Fibroblast of villous mesenchyme (primary cell): ENCODE measurements around the gene MTFP1. TPM values are rescaled to one million over a fixed set of nuclear protein-coding genes. Genes with fewer than 3 reads are reported as not detected.

Experiments
- DNase-seq: peaks from one replicate; pipeline ENCODE4 v3.0.0-alpha.2; 2010; ENCODE audit warnings: low read depth
- H3K4me3 ChIP-seq: 2 replicates; pipeline ENCODE4 v1.5.1; 2011; ENCODE audit warnings: low read depth, mild to moderate bottlenecking, low read length
- CTCF ChIP-seq: IDR thresholded peaks from 2 replicates; pipeline ENCODE4 v1.5.1; 2012; ENCODE audit warnings: low read depth, mild to moderate bottlenecking, low read length; ENCODE audit not compliant: insufficient read depth
- total RNA-seq: library from RNA; depleted of rRNA; stranded (reverse); fragments of >200 nt; gene quantifications from 2 replicates; pipeline ENCODE4 v1.2.3, GENCODE V29; 2012

MTFP1 gene
- total RNA-seq = 10.8 and 11.3 TPM in 2 replicates

GRCh38 chr22:30425616-30426387 is at the start of gene MTFP1:
TSS of gene MTFP1 (plus strand) at chr22:30425768. CDS start at chr22:30425880, 112 bp downstream.
- TF ChIP-seq CTCF = no peak
- DNase-seq = peak; percentile 66
- H3K4me3 ChIP-seq = peak within 1 kb of the TSS; percentile 71

GRCh38 chr22:30380011-30380410 is 45.6 kb upstream of the MTFP1 start:
- H3K4me3 ChIP-seq = no peak overlapping the region
- TF ChIP-seq CTCF = no peak
- DNase-seq = no peak

- TF ChIP-seq CTCF = no peak
- no peak overlapping the region for H3K4me3 ChIP-seq
- no peak for DNase-seq
Measured at GRCh38 chr22:30381264-30381663, 44.3 kb upstream of the MTFP1 start.

- H3K4me3 ChIP-seq = no peak overlapping the region
- no peak for DNase-seq
- TF ChIP-seq CTCF = no peak
Measured at GRCh38 chr22:30382340-30382739, 43.2 kb upstream of the MTFP1 start.

GRCh38 chr22:30383061-30383460 is 42.5 kb upstream of the MTFP1 start:
- no peak for TF ChIP-seq CTCF

GRCh38 chr22:30385942-30386341 is 39.6 kb upstream of the MTFP1 start:
- H3K4me3 ChIP-seq = no peak overlapping the region
- TF ChIP-seq CTCF = no peak
- DNase-seq = no peak

More at GRCh38 chr22:30383061-30383460, 42.5 kb upstream of the MTFP1 start:
- H3K4me3 ChIP-seq = no peak overlapping the region
- DNase-seq = no peak

GRCh38 chr22:30386608-30386959 is 39.0 kb upstream of the MTFP1 start:
- peak overlapping the region; percentile 70 for H3K4me3 ChIP-seq
- DNase-seq = no peak
- TF ChIP-seq CTCF = no peak
